HEK293 (cell line): ENCODE data around the gene SLC30A1.

ENCODE experiments used
- HOXA7 ChIP-seq: sonication (generic); formaldehyde crosslinking; IDR thresholded peaks from 2 replicates; pipeline ENCODE4 v1.8.1; 2022; ENCODE audit warnings: missing genetic modification reagents, borderline replicate concordance
- HOXC10 ChIP-seq: sonication (generic); formaldehyde crosslinking; IDR thresholded peaks from 2 replicates; pipeline ENCODE4 v1.8.1; 2023; ENCODE audit warnings: mild to moderate bottlenecking, missing genetic modification reagents
- KLF8 ChIP-seq: fragments of 450-650 bp; formaldehyde crosslinking; IDR thresholded peaks from 2 replicates; pipeline ENCODE4 v1.5.1; 2016; ENCODE audit warnings: missing biosample characterization, missing genetic modification characterization
- RBAK ChIP-seq: fragments of 450-650 bp; formaldehyde crosslinking; IDR thresholded peaks from 2 replicates; pipeline ENCODE4 v1.5.1; 2016; ENCODE audit warnings: missing biosample characterization, missing genetic modification characterization
- SP3 ChIP-seq: fragments of 450-650 bp; formaldehyde crosslinking; IDR thresholded peaks from 2 replicates; pipeline ENCODE4 v1.5.1; 2016; ENCODE audit warnings: missing biosample characterization, missing genetic modification characterization
- WT1 ChIP-seq: fragments of 450-650 bp; formaldehyde crosslinking; IDR thresholded peaks from 2 replicates; pipeline ENCODE4 v1.5.1; 2016; ENCODE audit warnings: missing biosample characterization, missing genetic modification characterization
- ZBTB10 ChIP-seq: fragments of 450-650 bp; formaldehyde crosslinking; IDR thresholded peaks from 2 replicates; pipeline ENCODE4 v1.5.1; 2016; ENCODE audit warnings: missing biosample characterization, missing genetic modification characterization
- ZBTB26 ChIP-seq: fragments of 450-650 bp; formaldehyde crosslinking; optimal IDR thresholded peaks from 2 replicates; pipeline ENCODE3; 2016; ENCODE audit warnings: missing biosample characterization, mild to moderate bottlenecking, missing genetic modification characterization
- ZIC2 ChIP-seq: fragments of 450-650 bp; formaldehyde crosslinking; IDR thresholded peaks from 2 replicates; pipeline ENCODE4 v1.5.1; 2016; ENCODE audit warnings: missing biosample characterization, missing genetic modification characterization
- ZNF10 ChIP-seq: fragments of 450-650 bp; formaldehyde crosslinking; IDR thresholded peaks from 2 replicates; pipeline ENCODE4 v1.5.1; 2017; ENCODE audit warnings: missing biosample characterization, missing genetic modification characterization
- ZNF133 ChIP-seq: fragments of 450-650 bp; formaldehyde crosslinking; IDR thresholded peaks from 2 replicates; pipeline ENCODE4 v1.5.1; 2016; ENCODE audit warnings: missing biosample characterization, missing genetic modification characterization
- ZNF140 ChIP-seq: fragments of 450-650 bp; formaldehyde crosslinking; IDR thresholded peaks from 2 replicates; pipeline ENCODE4 v1.5.1; 2016; ENCODE audit warnings: missing biosample characterization, missing genetic modification characterization
- ZNF174 ChIP-seq: fragments of 450-650 bp; formaldehyde crosslinking; IDR thresholded peaks from 2 replicates; pipeline ENCODE4 v1.5.0; 2017; ENCODE audit warnings: missing biosample characterization, mild to moderate bottlenecking, missing genetic modification characterization
- ZNF19 ChIP-seq: fragments of 450-650 bp; formaldehyde crosslinking; IDR thresholded peaks from 2 replicates; pipeline ENCODE4; 2016; ENCODE audit warnings: missing biosample characterization, missing genetic modification characterization, low read depth
- ZNF2 ChIP-seq: fragments of 450-650 bp; formaldehyde crosslinking; IDR thresholded peaks from 2 replicates; pipeline ENCODE4 v1.5.1; 2016; ENCODE audit warnings: missing biosample characterization, missing genetic modification characterization
- ZNF223 ChIP-seq: fragments of 450-650 bp; formaldehyde crosslinking; IDR thresholded peaks from 2 replicates; pipeline ENCODE4 v1.5.1; 2016; ENCODE audit warnings: missing biosample characterization, missing genetic modification characterization
- ZNF24 ChIP-seq: fragments of 450-650 bp; formaldehyde crosslinking; IDR thresholded peaks from 2 replicates; pipeline ENCODE4 v1.5.1; 2016; ENCODE audit warnings: missing biosample characterization, missing genetic modification characterization
- ZNF335 ChIP-seq: fragments of 450-650 bp; formaldehyde crosslinking; conservative IDR thresholded peaks from 2 replicates; pipeline ENCODE4 v1.5.1; 2016; ENCODE audit warnings: missing biosample characterization, missing genetic modification characterization
- ZNF37A ChIP-seq: fragments of 450-650 bp; IDR thresholded peaks from 2 replicates; pipeline ENCODE4 v1.5.1; 2018; ENCODE audit warnings: missing biosample characterization, missing genetic modification characterization
- ZNF394 ChIP-seq: fragments of 450-650 bp; formaldehyde crosslinking; IDR thresholded peaks from 2 replicates; pipeline ENCODE4 v1.5.1; 2016; ENCODE audit warnings: missing biosample characterization, missing genetic modification characterization, mild to moderate bottlenecking, moderate library complexity, borderline replicate concordance
- ZNF48 ChIP-seq: fragments of 450-650 bp; formaldehyde crosslinking; IDR thresholded peaks from 2 replicates; pipeline ENCODE4 v1.5.1; 2016; ENCODE audit warnings: missing biosample characterization, missing genetic modification characterization
- ZNF544 ChIP-seq: fragments of 450-650 bp; formaldehyde crosslinking; IDR thresholded peaks from 2 replicates; pipeline ENCODE4 v1.5.0; 2017; ENCODE audit warnings: missing biosample characterization, missing genetic modification characterization
- ZNF558 ChIP-seq: fragments of 450-650 bp; formaldehyde crosslinking; IDR thresholded peaks from 2 replicates; pipeline ENCODE4 v1.5.1; 2016; ENCODE audit warnings: missing biosample characterization, missing genetic modification characterization
- ZNF621 ChIP-seq: fragments of 450-650 bp; formaldehyde crosslinking; IDR thresholded peaks from 2 replicates; pipeline ENCODE4 v1.5.1; 2017; ENCODE audit warnings: missing biosample characterization, missing genetic modification characterization
- ZNF660 ChIP-seq: fragments of 450-650 bp; IDR thresholded peaks from 2 replicates; pipeline ENCODE4 v1.5.1; 2018; ENCODE audit warnings: missing biosample characterization, mild to moderate bottlenecking, missing genetic modification characterization
- ZNF76 ChIP-seq: fragments of 450-650 bp; formaldehyde crosslinking; IDR thresholded peaks from 2 replicates; pipeline ENCODE4; 2016; ENCODE audit warnings: low read depth, missing biosample characterization, missing genetic modification characterization, borderline replicate concordance
- TF ChIP-seq, protein P1 (sequence below): fragments of 450-650 bp; formaldehyde crosslinking; IDR thresholded peaks from 2 replicates; pipeline ENCODE4 v1.5.1; 2016; ENCODE audit warnings: missing biosample characterization, missing genetic modification characterization
- TF ChIP-seq, protein P2 (sequence below): fragments of 450-650 bp; formaldehyde crosslinking; IDR thresholded peaks from 2 replicates; pipeline ENCODE4 v1.5.1; 2016; ENCODE audit warnings: missing biosample characterization, missing genetic modification characterization
- TF ChIP-seq, protein P3 (sequence below): fragments of 450-650 bp; formaldehyde crosslinking; IDR thresholded peaks from 2 replicates; pipeline ENCODE4 v1.5.1; 2017; ENCODE audit warnings: missing biosample characterization, missing genetic modification characterization
- TF ChIP-seq, protein P4 (sequence below): fragments of 450-650 bp; formaldehyde crosslinking; IDR thresholded peaks from 2 replicates; pipeline ENCODE4 v1.5.1; 2016; ENCODE audit warnings: missing biosample characterization, missing genetic modification characterization

The SLC30A1 gene

GRCh38 chr1:211591980-211592493 is 13.1 kb upstream of the SLC30A1 start (continued):
- TF ChIP-seq HOXA7 (CRISPR knock-in tag) (no peak), ZNF335 (tag by site-specific recombination) (no peak), ZNF2 (tag by site-specific recombination) (0 out of 2 replicates have a peak, but pooled peaks have one; percentile 25), SP3 (tag by site-specific recombination) (no peak), ZNF660 (tag by site-specific recombination) (peak; percentile 46; the same call in 1 of the 2 replicates), ZIC2 (tag by site-specific recombination) (no peak), ZNF394 (peak; percentile 38; the same call in 1 of the 2 replicates), ZNF76 (tag by site-specific recombination) (no peak), ZNF37A (no peak), ZNF133 (no peak), ZNF223 (tag by site-specific recombination) (no peak), ZBTB10 (tag by site-specific recombination) (no peak), RBAK (no peak), HOXC10 (no peak), WT1 (tag by site-specific recombination) (peak; percentile 80), ZNF544 (tag by site-specific recombination) (no peak), ZNF140 (tag by site-specific recombination) (no peak), ZNF24 (tag by site-specific recombination) (peak; percentile 84), ZNF48 (tag by site-specific recombination) (no peak), ZNF174 (tag by site-specific recombination) (no peak), ZNF10 (tag by site-specific recombination) (0 out of 2 replicates have a peak, but pooled peaks have one; percentile 30), ZNF19 (tag by site-specific recombination) (no peak), ZNF621 (tag by site-specific recombination) (no peak), ZBTB26 (tag by site-specific recombination) (no peak), ZNF558 (peak; percentile 55; the same call in 1 of the 2 replicates), KLF8 (tag by site-specific recombination) (peak; percentile 50; the same call in 1 of the 2 replicates)
- TF ChIP-seq, protein P1, sequence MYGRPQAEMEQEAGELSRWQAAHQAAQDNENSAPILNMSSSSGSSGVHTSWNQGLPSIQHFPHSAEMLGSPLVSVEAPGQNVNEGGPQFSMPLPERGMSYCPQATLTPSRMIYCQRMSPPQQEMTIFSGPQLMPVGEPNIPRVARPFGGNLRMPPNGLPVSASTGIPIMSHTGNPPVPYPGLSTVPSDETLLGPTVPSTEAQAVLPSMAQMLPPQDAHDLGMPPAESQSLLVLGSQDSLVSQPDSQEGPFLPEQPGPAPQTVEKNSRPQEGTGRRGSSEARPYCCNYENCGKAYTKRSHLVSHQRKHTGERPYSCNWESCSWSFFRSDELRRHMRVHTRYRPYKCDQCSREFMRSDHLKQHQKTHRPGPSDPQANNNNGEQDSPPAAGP (tag by site-specific recombination): peak; percentile 73
- TF ChIP-seq, protein P2, sequence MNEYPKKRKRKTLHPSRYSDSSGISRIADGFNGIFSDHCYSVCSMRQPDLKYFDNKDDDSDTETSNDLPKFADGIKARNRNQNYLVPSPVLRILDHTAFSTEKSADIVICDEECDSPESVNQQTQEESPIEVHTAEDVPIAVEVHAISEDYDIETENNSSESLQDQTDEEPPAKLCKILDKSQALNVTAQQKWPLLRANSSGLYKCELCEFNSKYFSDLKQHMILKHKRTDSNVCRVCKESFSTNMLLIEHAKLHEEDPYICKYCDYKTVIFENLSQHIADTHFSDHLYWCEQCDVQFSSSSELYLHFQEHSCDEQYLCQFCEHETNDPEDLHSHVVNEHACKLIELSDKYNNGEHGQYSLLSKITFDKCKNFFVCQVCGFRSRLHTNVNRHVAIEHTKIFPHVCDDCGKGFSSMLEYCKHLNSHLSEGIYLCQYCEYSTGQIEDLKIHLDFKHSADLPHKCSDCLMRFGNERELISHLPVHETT (tag by site-specific recombination): peak; percentile 53; the same call in 1 of the 2 replicates
- TF ChIP-seq, protein P3, sequence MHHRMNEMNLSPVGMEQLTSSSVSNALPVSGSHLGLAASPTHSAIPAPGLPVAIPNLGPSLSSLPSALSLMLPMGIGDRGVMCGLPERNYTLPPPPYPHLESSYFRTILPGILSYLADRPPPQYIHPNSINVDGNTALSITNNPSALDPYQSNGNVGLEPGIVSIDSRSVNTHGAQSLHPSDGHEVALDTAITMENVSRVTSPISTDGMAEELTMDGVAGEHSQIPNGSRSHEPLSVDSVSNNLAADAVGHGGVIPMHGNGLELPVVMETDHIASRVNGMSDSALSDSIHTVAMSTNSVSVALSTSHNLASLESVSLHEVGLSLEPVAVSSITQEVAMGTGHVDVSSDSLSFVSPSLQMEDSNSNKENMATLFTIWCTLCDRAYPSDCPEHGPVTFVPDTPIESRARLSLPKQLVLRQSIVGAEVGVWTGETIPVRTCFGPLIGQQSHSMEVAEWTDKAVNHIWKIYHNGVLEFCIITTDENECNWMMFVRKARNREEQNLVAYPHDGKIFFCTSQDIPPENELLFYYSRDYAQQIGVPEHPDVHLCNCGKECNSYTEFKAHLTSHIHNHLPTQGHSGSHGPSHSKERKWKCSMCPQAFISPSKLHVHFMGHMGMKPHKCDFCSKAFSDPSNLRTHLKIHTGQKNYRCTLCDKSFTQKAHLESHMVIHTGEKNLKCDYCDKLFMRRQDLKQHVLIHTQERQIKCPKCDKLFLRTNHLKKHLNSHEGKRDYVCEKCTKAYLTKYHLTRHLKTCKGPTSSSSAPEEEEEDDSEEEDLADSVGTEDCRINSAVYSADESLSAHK (tag by site-specific recombination): peak; percentile 95
- TF ChIP-seq, protein P4, sequence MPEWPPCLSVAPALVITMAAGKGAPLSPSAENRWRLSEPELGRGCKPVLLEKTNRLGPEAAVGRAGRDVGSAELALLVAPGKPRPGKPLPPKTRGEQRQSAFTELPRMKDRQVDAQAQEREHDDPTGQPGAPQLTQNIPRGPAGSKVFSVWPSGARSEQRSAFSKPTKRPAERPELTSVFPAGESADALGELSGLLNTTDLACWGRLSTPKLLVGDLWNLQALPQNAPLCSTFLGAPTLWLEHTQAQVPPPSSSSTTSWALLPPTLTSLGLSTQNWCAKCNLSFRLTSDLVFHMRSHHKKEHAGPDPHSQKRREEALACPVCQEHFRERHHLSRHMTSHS (tag by site-specific recombination): no peak
